Measurements from ENCODE around the gene SLC9A5. TPM values are rescaled to one million over a fixed set of nuclear protein-coding genes. Genes with fewer than 3 reads are reported as not detected.

The SLC9A5 gene
- total and polyA plus RNA-seq, 10 of the 15 experiments (the other 5 are each of a cell fraction or from before 2014, with no cell fraction given): 0.26 to 5.7 (median 1.5) TPM

DNA sequence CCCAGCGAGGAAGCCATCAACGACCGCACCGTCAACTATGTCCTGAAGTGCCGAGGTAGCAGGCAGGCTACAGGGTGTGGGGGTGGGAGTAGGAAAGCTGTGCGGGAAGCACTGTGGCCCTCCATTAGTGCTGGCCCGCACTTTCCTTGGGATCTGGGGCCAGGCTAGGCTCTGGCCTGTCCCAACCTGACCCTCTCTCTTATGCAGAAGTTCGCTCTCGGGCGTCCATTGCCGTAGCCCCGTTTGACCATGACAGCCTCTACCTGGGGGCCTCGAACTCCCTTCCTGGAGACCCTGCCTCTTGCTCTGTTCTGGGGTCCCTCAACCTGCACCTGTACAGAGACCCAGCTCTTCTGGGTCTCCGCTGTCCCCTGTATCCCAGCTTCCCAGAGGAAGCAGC lies 39.2 kb downstream of the SLC9A5 start:
- RAD21 ChIA-PET (ENCODE audit: unreplicated experiment): no interaction called here
- no peaks in the 10 kb centered on the region for H3K27me3 ChIP-seq (replicated peaks in 1 of 2; ENCODE audit: control insufficient read depth in 2 of 2, insufficient read depth in 2 of 2, low read length in 1 of 2)
- SMC1A ChIA-PET (ENCODE audit: uncharacterized antibody, unreplicated experiment): interaction anchor here (1.2 kb wide), 1 partner anchor 8 kb away, joined by 4 read pairs; no protein-coding TSS in a partner anchor
- WGBS (ENCODE audit: insufficient coverage, insufficient replicate concordance, low lambda C conversion rate, missing lambda C conversion rate): 65% methylated on average over 14 of the region's 14 CpGs
- intact Hi-C loops (cut with micrococcal nuclease; ENCODE audit: unreplicated experiment): no loop called here
- no TSS peak for BruUV-seq (replicated peaks)
- ATAC-seq: no peak
- POLR2A ChIA-PET: no interaction called here
- H3K36me3 ChIP-seq (ENCODE audit: control insufficient read depth in 2 of 2, insufficient read depth in 2 of 2, low read length in 1 of 2): no peaks in the 10 kb centered on the region
- H2AFZ ChIP-seq (ENCODE audit: control insufficient read depth, low read depth, low read length): no peak overlapping the region
- no peaks in the 10 kb centered on the region for H3K79me2 ChIP-seq (ENCODE audit: control insufficient read depth, insufficient read depth, low read length)
- in situ Hi-C loops (cut with MboI): no loop called here
- no peak for FAIRE-seq
- CTCF ChIA-PET: no interaction called here
- no peak for DNase-seq (ENCODE audit: low read depth, low spot score)
- H3K27ac ChIP-seq (ENCODE audit: control insufficient read depth, insufficient read depth): no peak overlapping the region
- H3K9ac ChIP-seq (ENCODE audit: control insufficient read depth, insufficient read depth, low read length): no peak overlapping the region
- no peaks in the 10 kb centered on the region for H4K20me1 ChIP-seq (ENCODE audit: control insufficient read depth, insufficient read depth)
- H3K9me3 ChIP-seq (replicated peaks; ENCODE audit: control insufficient read depth, insufficient read depth, low read length): no peaks in the 10 kb centered on the region
- no peak overlapping the region for H3K4me3 ChIP-seq
- no peak overlapping the region for H3K4me2 ChIP-seq (ENCODE audit: control insufficient read depth, insufficient read depth)
- no peaks in the 10 kb centered on the region for H3K4me1 ChIP-seq (ENCODE audit: control insufficient read depth, insufficient read depth, low read length)
- TF ChIP-seq, protein P1, sequence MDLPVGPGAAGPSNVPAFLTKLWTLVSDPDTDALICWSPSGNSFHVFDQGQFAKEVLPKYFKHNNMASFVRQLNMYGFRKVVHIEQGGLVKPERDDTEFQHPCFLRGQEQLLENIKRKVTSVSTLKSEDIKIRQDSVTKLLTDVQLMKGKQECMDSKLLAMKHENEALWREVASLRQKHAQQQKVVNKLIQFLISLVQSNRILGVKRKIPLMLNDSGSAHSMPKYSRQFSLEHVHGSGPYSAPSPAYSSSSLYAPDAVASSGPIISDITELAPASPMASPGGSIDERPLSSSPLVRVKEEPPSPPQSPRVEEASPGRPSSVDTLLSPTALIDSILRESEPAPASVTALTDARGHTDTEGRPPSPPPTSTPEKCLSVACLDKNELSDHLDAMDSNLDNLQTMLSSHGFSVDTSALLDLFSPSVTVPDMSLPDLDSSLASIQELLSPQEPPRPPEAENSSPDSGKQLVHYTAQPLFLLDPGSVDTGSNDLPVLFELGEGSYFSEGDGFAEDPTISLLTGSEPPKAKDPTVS (IDR thresholded peaks at IDR 0.05; ENCODE audit: low read depth, low read length): no peak
- TF ChIP-seq ZNF207 (IDR thresholded peaks at IDR 0.05; ENCODE audit: borderline replicate concordance) (no peak), POLR2AphosphoS2 (IDR thresholded peaks at IDR 0.05; ENCODE audit: low read depth, low read length) (no peak), BCL11A (IDR thresholded peaks at IDR 0.05; ENCODE audit: low read depth, low read length) (no peak), YY1 (IDR thresholded peaks at IDR 0.05; ENCODE audit: low read depth, low read length) (no peak), CHD4 (IDR thresholded peaks at IDR 0.05) (no peak), PAX8 (IDR thresholded peaks at IDR 0.05) (no peak), RAD21 (IDR thresholded peaks at IDR 0.05; ENCODE audit: insufficient read depth, low read depth, low read length) (no peak), CEBPB (IDR thresholded peaks at IDR 0.05; ENCODE audit: borderline replicate concordance in 1 of 2, low read depth in 2 of 2, low read length in 2 of 2) (no peak), TBL1XR1 (IDR thresholded peaks at IDR 0.05; ENCODE audit: low read depth, low read length) (no peak), SIX5 (IDR thresholded peaks at IDR 0.05; ENCODE audit: low read depth, low read length, severe bottlenecking) (no peak), SRF (IDR thresholded peaks at IDR 0.05; ENCODE audit: low read depth in 2 of 2, low read length in 2 of 2) (no peak), SIN3A (IDR thresholded peaks at IDR 0.05; ENCODE audit: low read depth, low read length) (no peak), IKZF1 (conservative IDR thresholded peaks at IDR 0.05) (no peak), KAT2A (conservative IDR thresholded peaks at IDR 0.05; ENCODE audit: control insufficient read depth, low read depth, low read length) (no peak)
- TF ChIP-seq, protein P2, sequence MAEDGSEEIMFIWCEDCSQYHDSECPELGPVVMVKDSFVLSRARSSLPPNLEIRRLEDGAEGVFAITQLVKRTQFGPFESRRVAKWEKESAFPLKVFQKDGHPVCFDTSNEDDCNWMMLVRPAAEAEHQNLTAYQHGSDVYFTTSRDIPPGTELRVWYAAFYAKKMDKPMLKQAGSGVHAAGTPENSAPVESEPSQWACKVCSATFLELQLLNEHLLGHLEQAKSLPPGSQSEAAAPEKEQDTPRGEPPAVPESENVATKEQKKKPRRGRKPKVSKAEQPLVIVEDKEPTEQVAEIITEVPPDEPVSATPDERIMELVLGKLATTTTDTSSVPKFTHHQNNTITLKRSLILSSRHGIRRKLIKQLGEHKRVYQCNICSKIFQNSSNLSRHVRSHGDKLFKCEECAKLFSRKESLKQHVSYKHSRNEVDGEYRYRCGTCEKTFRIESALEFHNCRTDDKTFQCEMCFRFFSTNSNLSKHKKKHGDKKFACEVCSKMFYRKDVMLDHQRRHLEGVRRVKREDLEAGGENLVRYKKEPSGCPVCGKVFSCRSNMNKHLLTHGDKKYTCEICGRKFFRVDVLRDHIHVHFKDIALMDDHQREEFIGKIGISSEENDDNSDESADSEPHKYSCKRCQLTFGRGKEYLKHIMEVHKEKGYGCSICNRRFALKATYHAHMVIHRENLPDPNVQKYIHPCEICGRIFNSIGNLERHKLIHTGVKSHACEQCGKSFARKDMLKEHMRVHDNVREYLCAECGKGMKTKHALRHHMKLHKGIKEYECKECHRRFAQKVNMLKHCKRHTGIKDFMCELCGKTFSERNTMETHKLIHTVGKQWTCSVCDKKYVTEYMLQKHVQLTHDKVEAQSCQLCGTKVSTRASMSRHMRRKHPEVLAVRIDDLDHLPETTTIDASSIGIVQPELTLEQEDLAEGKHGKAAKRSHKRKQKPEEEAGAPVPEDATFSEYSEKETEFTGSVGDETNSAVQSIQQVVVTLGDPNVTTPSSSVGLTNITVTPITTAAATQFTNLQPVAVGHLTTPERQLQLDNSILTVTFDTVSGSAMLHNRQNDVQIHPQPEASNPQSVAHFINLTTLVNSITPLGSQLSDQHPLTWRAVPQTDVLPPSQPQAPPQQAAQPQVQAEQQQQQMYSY (CRISPR knock-in tag; IDR thresholded peaks at IDR 0.05): no peak
- TF ChIP-seq, protein P3, sequence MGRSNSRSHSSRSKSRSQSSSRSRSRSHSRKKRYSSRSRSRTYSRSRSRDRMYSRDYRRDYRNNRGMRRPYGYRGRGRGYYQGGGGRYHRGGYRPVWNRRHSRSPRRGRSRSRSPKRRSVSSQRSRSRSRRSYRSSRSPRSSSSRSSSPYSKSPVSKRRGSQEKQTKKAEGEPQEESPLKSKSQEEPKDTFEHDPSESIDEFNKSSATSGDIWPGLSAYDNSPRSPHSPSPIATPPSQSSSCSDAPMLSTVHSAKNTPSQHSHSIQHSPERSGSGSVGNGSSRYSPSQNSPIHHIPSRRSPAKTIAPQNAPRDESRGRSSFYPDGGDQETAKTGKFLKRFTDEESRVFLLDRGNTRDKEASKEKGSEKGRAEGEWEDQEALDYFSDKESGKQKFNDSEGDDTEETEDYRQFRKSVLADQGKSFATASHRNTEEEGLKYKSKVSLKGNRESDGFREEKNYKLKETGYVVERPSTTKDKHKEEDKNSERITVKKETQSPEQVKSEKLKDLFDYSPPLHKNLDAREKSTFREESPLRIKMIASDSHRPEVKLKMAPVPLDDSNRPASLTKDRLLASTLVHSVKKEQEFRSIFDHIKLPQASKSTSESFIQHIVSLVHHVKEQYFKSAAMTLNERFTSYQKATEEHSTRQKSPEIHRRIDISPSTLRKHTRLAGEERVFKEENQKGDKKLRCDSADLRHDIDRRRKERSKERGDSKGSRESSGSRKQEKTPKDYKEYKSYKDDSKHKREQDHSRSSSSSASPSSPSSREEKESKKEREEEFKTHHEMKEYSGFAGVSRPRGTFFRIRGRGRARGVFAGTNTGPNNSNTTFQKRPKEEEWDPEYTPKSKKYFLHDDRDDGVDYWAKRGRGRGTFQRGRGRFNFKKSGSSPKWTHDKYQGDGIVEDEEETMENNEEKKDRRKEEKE (IDR thresholded peaks at IDR 0.05): no peak
